CD4-positive, alpha-beta T cell treated with Interleukin-10 for 1 hour (primary cell): ENCODE data around the gene TMCC2.
A peak's percentile ranks its signal among the peaks of the same experiment; 100 is the strongest.
"Not testable (repeated sequence)": the region's sequence is repeated elsewhere in the genome, so short reads cannot be mapped to it uniquely, and the experiment has no call there.

Experiments
- DNase-seq: peaks from one replicate; pipeline ENCODE4 v3.0.0-alpha.2; 2020

TMCC2 gene

DNA sequence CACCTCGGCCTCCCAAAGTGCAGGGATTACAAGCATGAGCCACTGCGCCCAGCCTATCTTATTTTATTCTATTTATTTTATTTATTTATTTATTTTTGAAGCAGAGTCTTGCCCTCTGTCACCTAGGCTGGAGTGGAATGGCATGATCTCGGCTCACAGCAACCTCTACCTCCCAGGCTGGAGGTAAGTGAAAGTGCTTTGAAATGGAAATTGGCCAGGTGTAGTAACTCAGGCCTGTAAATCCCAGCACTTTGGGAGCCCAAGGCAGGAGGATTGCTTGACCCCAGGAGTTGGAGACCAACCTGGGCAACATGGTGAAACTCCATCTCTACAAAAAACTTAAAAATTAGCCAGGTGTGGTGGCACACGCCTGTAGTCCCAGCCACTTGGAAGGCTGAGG, 11.2 kb upstream of the TMCC2 start:
- DNase-seq = no peak

GRCh38 chr1:205217418-205217817, 10.3 kb upstream of the TMCC2 start:
- DNase-seq = no peak

DNA sequence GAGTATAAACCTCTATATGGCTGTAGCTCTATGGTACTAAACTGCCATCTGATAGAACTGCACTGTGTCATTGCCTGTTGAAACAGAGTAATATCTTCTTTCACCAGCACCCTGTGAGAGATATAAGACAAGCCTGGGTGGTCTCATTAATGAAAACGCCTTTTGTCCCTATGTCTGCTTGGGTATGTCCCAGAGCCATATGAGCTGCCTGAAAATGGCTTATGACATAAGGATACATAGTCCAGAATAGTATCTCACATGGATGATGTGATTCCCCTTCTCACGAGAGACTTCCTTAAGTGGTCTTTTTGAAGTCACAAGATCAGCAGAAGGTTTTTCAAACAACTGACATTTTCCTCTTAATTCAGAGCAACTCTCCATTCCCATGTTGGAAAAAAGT, 7.3 kb upstream of the TMCC2 start:
- DNase-seq = no peak

- no peak for DNase-seq
Measured at GRCh38 chr1:205224736-205225135, 3.0 kb upstream of the TMCC2 start.

GRCh38 chr1:205225901-205226765, 1.6 kb upstream of the TMCC2 start:
- no peak for DNase-seq

- DNase-seq = no peak
Measured at GRCh38 chr1:205226868-205227583, 720 bp upstream of the TMCC2 start.

- DNase-seq = no peak
Measured at GRCh38 chr1:205228093-205228521, 361 bp downstream of the TMCC2 start.

GRCh38 chr1:205229399-205229871, 1.7 kb downstream of the TMCC2 start:
- peak; percentile 78 for DNase-seq

DNA sequence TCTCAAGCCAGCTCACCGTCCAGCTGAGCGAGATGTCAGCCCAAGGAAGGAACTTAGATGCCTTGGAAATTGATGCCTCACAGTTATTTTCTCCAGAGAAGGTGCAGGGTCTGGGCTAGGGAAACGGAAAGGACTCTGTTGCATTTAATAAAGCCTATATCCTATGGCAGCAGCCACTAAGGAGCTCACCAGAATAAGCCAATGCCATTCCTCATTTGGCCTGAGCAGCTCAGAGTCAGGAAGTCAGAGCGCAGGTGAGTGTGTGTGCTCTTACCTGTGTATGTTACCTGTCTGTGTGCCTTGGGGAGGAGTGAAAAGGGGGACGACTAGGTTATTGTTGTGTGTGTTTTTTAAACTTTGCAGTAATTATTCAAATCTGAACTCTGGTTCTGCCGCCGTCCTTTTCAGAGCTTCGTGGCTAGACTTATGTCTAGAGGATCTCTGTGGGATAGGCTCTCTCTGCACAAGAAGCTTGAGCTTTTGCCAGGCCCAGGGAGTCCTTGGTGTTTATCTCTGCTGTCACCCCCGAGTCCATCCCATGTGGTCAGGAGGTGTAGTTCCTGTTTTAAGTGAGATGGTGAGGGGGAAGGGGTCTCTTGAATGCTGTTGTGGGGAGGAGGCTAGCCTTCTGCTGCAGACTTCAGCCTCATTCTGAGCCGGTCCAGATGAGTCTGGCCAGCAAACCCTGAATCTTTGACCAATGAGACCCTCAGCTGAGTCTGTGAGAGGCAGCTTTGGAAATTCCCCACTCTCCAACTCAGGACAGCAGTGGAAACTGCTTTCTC, 2.4 kb downstream of the TMCC2 start:
- DNase-seq = no peak

GRCh38 chr1:205230982-205231381, 3.2 kb downstream of the TMCC2 start:
- DNase-seq = no peak

DNA sequence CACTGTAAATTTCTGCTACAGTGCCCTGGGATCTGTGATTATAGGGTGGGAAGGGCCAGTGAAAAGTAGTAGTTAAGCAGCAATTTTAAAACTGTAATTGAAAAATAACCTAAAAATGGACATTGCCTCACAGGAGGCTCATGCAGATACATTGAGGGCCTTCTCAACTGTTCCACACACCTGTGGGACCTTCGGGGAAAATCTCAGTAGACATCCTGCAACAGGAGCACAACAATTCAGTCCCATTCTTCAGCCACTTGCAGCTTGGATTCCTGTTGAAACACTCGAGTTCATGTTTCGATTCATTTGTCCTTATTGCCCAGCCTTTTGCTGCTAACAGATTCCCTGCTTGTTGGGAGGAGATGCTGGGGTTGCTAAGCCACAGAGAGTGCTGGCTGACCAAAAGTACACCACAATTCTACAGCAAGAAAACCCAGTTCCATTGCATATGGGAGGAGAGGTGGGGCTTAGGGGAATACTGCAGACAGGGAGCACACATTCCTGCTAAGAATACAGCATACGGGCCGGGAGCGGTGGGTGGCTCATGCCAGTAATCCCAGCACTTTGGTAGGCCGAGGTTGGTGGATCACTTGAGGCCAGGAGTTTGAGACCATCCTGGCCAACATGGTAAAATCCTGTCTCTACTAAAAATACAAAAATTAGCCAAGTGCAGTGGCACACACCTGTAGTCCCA, 4.5 kb downstream of the TMCC2 start:
- DNase-seq = no peak

- DNase-seq = no peak
Measured at GRCh38 chr1:205232945-205233397, 5.2 kb downstream of the TMCC2 start.

GRCh38 chr1:205233986-205234385, 6.2 kb downstream of the TMCC2 start:
- not testable (repeated sequence) for DNase-seq

GRCh38 chr1:205235951-205236350, 8.2 kb downstream of the TMCC2 start:
- no peak for DNase-seq

DNA sequence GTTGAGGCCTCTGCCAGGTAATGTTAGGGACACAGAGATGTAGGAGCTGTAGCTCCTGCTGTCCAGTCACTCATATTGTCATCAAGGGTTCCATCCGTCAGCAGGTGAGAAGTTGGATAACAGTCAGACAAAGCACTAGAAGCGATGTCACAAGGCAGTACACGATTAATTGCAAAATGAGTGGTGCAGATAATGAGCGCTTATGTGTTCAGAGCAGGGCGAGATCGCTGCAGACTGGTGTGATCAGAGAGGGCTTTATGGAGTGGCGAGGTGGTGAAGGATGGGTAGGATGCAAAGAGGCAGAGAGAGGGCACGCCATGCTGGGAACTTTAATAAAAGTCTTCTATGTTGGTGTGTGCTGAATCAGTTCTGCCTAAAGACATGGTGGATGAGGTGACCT, 8.8 kb downstream of the TMCC2 start:
- DNase-seq = no peak

- no peak for DNase-seq
Measured at GRCh38 chr1:205236951-205237475, 9.3 kb downstream of the TMCC2 start.

- DNase-seq = no peak
Measured at GRCh38 chr1:205237526-205238484, 10.1 kb downstream of the TMCC2 start.

DNA sequence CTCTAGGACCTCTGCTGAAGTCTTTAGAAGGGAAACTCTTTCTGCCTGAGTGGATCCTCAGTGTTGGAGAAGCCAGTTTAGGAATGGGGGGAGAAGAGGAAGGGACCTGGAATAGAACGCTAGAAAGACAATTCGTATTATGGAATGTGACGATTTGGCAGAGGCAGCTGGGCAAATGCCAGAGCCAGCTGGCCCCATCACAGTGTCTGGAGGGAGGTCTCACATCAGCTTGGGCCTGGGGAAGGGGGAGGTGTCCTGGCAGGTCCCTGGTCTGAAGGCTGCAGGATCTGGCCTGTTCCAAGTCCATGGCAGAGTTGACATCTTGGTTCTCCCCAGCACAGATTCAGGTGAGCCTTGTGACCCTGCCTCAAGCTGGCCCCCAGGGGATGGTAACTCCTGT, 11.3 kb downstream of the TMCC2 start:
- DNase-seq = no peak

DNA sequence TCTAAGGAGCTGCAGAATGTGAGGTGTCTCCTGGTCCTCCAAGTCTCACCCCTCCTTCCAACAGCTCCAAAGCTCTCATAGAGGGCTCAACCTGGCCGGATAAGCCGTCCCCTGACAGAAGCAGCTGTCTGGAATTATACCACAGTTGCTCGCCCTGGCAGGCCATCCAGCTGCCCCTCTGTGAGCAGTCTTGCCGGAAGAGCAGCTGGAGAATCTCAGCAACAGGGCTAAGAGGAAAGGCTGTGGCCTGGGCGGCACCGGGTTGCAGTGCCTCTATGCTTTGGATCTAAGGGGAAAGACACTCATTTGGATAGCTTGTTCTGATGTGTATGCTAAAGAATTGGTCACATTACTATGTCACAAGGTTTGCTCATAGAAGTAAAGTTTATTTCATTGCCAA, 12.4 kb downstream of the TMCC2 start:
- no peak for DNase-seq

DNA sequence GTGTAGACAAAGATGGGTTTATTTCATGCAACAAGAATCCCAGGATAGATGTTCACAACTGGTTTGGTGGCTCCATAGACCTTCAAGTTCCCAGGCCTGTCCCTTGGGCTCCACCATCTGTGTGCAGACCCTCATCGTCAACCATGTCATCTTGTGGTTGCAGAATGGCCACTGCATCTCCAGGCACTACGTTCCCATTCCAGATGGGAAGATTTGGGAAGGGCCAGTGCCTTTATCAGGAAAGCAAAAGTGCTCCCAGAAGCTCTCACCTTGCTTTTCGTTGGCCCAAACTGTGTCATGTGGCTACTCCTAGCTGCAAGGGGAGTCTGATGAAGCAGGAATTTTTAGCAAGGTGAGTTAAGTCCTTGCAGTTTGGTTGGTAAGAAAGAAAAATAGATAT, 12.8 kb downstream of the TMCC2 start:
- no peak for DNase-seq
